IMR-90 (cell line): ENCODE measurements around the gene FAM83F. TPM values are rescaled to one million over a fixed set of nuclear protein-coding genes. Genes with fewer than 3 reads are reported as not detected.

ENCODE experiments used
- ATAC-seq: fragments of 200-7000 bp; cut with Tn5 transposase; 2 replicates; pipeline ENCODE4 v1.9.1; 2020; ENCODE audit warnings: low read depth, mild to moderate bottlenecking, moderate library complexity
- BruUV-seq: library from RNA; stranded (reverse); fragments of 400-500 nt; replicated peaks from 2 replicates; lab custom pipeline; 2021; lab: Mats Ljungman, UMichigan
- CTCF ChIA-PET: fragments of 300-600 bp; formaldehyde crosslinking; extraction: SDS; loops from one replicate; lab custom pipeline; 2021; ENCODE audit warnings: antibody characterized with exemption; lab: Yijun Ruan, JAX
- POLR2A ChIA-PET: fragments of 300-600 bp; sonication (Branson Sonifier 250); formaldehyde crosslinking; loops from one replicate; lab custom pipeline; 2022; ENCODE audit warnings: antibody characterized with exemption; ENCODE audit not compliant: unreplicated experiment; lab: Charles Lee
- DNase-seq: peaks from one replicate; pipeline ENCODE4 v3.0.0; 2013
- H2AFZ ChIP-seq: replicated peaks from 2 replicates; pipeline ENCODE3; 2013; ENCODE audit warnings: low read length, mild to moderate bottlenecking; ENCODE audit not compliant: poor library complexity
- H2AK5ac ChIP-seq: 2 replicates; pipeline ENCODE4 v1.6.1; 2013; ENCODE audit warnings: low read depth, low read length, inconsistent platforms
- H2AK9ac ChIP-seq: replicated peaks from 2 replicates; pipeline ENCODE3; 2013; ENCODE audit warnings: mild to moderate bottlenecking, low read depth, low read length, moderate library complexity; ENCODE audit not compliant: poor library complexity
- H2BK120ac ChIP-seq: 2 replicates; pipeline ENCODE4 v1.6.1; 2013; ENCODE audit warnings: low read depth, low read length, inconsistent platforms
- H2BK15ac ChIP-seq: 3 replicates; pipeline ENCODE4 v1.6.1; 2013; ENCODE audit warnings: low read depth, low read length, inconsistent platforms
- H2BK20ac ChIP-seq: 2 replicates; pipeline ENCODE4 v1.6.1; 2013; ENCODE audit warnings: low read depth, mild to moderate bottlenecking, inconsistent platforms, low read length, moderate library complexity
- H2BK5ac ChIP-seq: 2 replicates; pipeline ENCODE4 v1.6.1; 2013; ENCODE audit warnings: mild to moderate bottlenecking, low read depth, low read length, inconsistent platforms; ENCODE audit not compliant: poor library complexity, severe bottlenecking
- H3K14ac ChIP-seq: replicated peaks from 2 replicates; pipeline ENCODE4 v1.6.1; 2013; ENCODE audit warnings: low read depth, low read length, inconsistent platforms
- H3K18ac ChIP-seq: 2 replicates; pipeline ENCODE4 v1.6.1; 2013; ENCODE audit warnings: low read depth, low read length, control low read depth
- H3K23ac ChIP-seq: 2 replicates; pipeline ENCODE4 v1.6.1; 2013; ENCODE audit warnings: low read depth, low read length, inconsistent platforms
- H3K27ac ChIP-seq: 2 replicates; pipeline ENCODE4 v1.5.1; 2013; ENCODE audit warnings: mild to moderate bottlenecking, control low read depth, low read length; ENCODE audit not compliant: insufficient read depth
- H3K27me3 ChIP-seq: 2 replicates; pipeline ENCODE4 v1.6.1; 2013; ENCODE audit warnings: low read length; ENCODE audit not compliant: control insufficient read depth, insufficient read depth
- H3K36me3 ChIP-seq: 2 replicates; pipeline ENCODE4 v1.6.1; 2013; ENCODE audit warnings: low read length, mixed read lengths; ENCODE audit not compliant: control insufficient read depth, insufficient read depth
- H3K4ac ChIP-seq: 2 replicates; pipeline ENCODE4 v1.6.1; 2013; ENCODE audit warnings: low read depth, low read length, inconsistent platforms
- H3K4me1 ChIP-seq: 2 replicates; pipeline ENCODE4 v1.6.1; 2013; ENCODE audit warnings: low read length, mixed read lengths; ENCODE audit not compliant: control insufficient read depth, insufficient read depth
- H3K4me2 ChIP-seq: 2 replicates; pipeline ENCODE4 v1.6.1; 2013; ENCODE audit warnings: low read depth, mild to moderate bottlenecking, control low read depth, low read length, moderate library complexity
- H3K4me3 ChIP-seq: 2 replicates; pipeline ENCODE4 v1.5.1; 2013; ENCODE audit warnings: low read depth, mild to moderate bottlenecking, control low read depth, low read length, moderate library complexity; ENCODE audit not compliant: insufficient read depth
- H3K56ac ChIP-seq: 2 replicates; pipeline ENCODE4 v1.6.1; 2013; ENCODE audit warnings: low read length, inconsistent platforms; ENCODE audit not compliant: insufficient read depth; ENCODE audit errors: extremely low read depth
- H3K79me1 ChIP-seq, 2 experiments: 2 replicates each; pipeline ENCODE4 v1.6.1; 2013; ENCODE audit warnings: low read length in 2 of 2, inconsistent platforms in 1 of 2, low read depth in 1 of 2
- H3K9ac ChIP-seq: 2 replicates; pipeline ENCODE4 v1.6.1; 2013; ENCODE audit warnings: low read depth, low read length, control low read depth
- H3K9me1 ChIP-seq: 2 replicates; pipeline ENCODE4 v1.6.1; 2013; ENCODE audit warnings: low read length, inconsistent platforms; ENCODE audit not compliant: insufficient read depth
- H3K9me3 ChIP-seq: 2 replicates; pipeline ENCODE4 v1.6.1; 2013; ENCODE audit warnings: low read length; ENCODE audit not compliant: control insufficient read depth, insufficient read depth
- H4K20me1 ChIP-seq: 2 replicates; pipeline ENCODE4 v1.6.1; 2013; ENCODE audit warnings: low read length, inconsistent platforms; ENCODE audit not compliant: insufficient read depth
- H4K5ac ChIP-seq: 2 replicates; pipeline ENCODE4 v1.6.1; 2013; ENCODE audit warnings: mild to moderate bottlenecking, low read depth, low read length, control low read depth
- H4K8ac ChIP-seq, 2 experiments: 2 replicates each; pipeline ENCODE4 v1.6.1; 2013; ENCODE audit warnings: low read depth in 2 of 2, low read length in 2 of 2, control low read depth in 1 of 2, inconsistent platforms in 1 of 2
- H4K91ac ChIP-seq: 2 replicates; pipeline ENCODE4 v1.6.1; 2013; ENCODE audit warnings: low read depth, low read length, inconsistent platforms; ENCODE audit not compliant: insufficient read depth
- BHLHE40 ChIP-seq: fragments of 150-350 bp; IDR thresholded peaks from 2 replicates; pipeline ENCODE4 v1.6.1; 2016; ENCODE audit warnings: mild to moderate bottlenecking, low read depth, low read length
- CEBPB ChIP-seq: IDR thresholded peaks from 2 replicates; pipeline ENCODE4 v1.6.1; 2012; ENCODE audit warnings: low read depth, low read length, improper control_type of control experiment
- CHD1 ChIP-seq: IDR thresholded peaks from 2 replicates; pipeline ENCODE4 v1.6.1; 2012; ENCODE audit warnings: low read depth, low read length, improper control_type of control experiment
- FOS ChIP-seq: fragments of 150-350 bp; IDR thresholded peaks from 2 replicates; pipeline ENCODE4 v1.6.1; 2016; ENCODE audit warnings: low read depth, low read length
- MAFK ChIP-seq: IDR thresholded peaks from 2 replicates; pipeline ENCODE4 v1.6.1; 2012; ENCODE audit warnings: low read depth, low read length, improper control_type of control experiment
- MAZ ChIP-seq: IDR thresholded peaks from 2 replicates; pipeline ENCODE4 v1.6.1; 2012; ENCODE audit warnings: low read depth, mild to moderate bottlenecking, low read length, improper control_type of control experiment, moderate library complexity, borderline replicate concordance
- MXI1 ChIP-seq: IDR thresholded peaks from 2 replicates; pipeline ENCODE4 v1.6.1; 2012; ENCODE audit warnings: low read depth, mild to moderate bottlenecking, low read length, moderate library complexity, borderline replicate concordance
- NFE2L2 ChIP-seq: fragments of 150-350 bp; IDR thresholded peaks from 2 replicates; pipeline ENCODE4 v1.6.1; 2016; ENCODE audit warnings: low read depth, mild to moderate bottlenecking, low read length
- POLR2A ChIP-seq: IDR thresholded peaks from 2 replicates; pipeline ENCODE4 v1.6.1; 2012; ENCODE audit warnings: mild to moderate bottlenecking, low read depth, low read length
- RAD21 ChIP-seq: IDR thresholded peaks from 2 replicates; pipeline ENCODE4 v1.6.1; 2012; ENCODE audit warnings: low read length, improper control_type of control experiment
- RCOR1 ChIP-seq: IDR thresholded peaks from 2 replicates; pipeline ENCODE4 v1.6.1; 2012; ENCODE audit warnings: mild to moderate bottlenecking, low read length, improper control_type of control experiment; ENCODE audit not compliant: insufficient replicate concordance
- RFX5 ChIP-seq: IDR thresholded peaks from 2 replicates; pipeline ENCODE4 v1.8.0; 2012; ENCODE audit warnings: low read depth, mild to moderate bottlenecking, low read length, moderate library complexity
- SMC3 ChIP-seq: fragments of 150-350 bp; IDR thresholded peaks from 2 replicates; pipeline ENCODE4 v1.6.1; 2016; ENCODE audit warnings: low read depth, mild to moderate bottlenecking, antibody characterized with exemption, low read length, moderate library complexity
- WGBS, 2 experiments: methylation state at CpG; one replicate each; pipeline versions ENCODE4 v1.1.5 to v1.1.7; 2013; ENCODE audit warnings: missing lambda C conversion rate in 2 of 2; ENCODE audit not compliant: insufficient read length in 1 of 2; ENCODE audit errors: extremely low coverage in 2 of 2; 5-methylcytosine and 5-hydroxymethylcytosine counted together
- dilution Hi-C: fragments of 300-500 bp; cut with HindIII; formaldehyde crosslinking; loops from one replicate; pipeline ENCODE4 v1.14.3; 2018; ENCODE audit warnings: low sequenced_read_pairs; ENCODE audit not compliant: unreplicated experiment
- in situ Hi-C: fragments of 300-500 bp; cut with MboI; formaldehyde crosslinking; loops from 3 replicates; pipeline ENCODE4 v1.14.3; 2019; ENCODE audit warnings: low sequenced_read_pairs, inconsistent platforms, mixed read lengths
- intact Hi-C: fragments of 100-400 bp; cut with micrococcal nuclease; formaldehyde crosslinking; loops from 2 replicates; pipeline ENCODE4 v1.10.0; 2022
- polyA plus RNA-seq, 3 experiments: library from polyadenylated mRNA; depleted of rRNA; stranded (reverse); fragments of >200 nt; gene quantifications; 2 replicates each; pipeline ENCODE4 v1.2.3, GENCODE V29; 2012; ENCODE audit warnings: low replicate concordance in 1 of 3
- total RNA-seq: library from RNA; depleted of rRNA; stranded (reverse); fragments of >200 nt; gene quantifications from 2 replicates; pipeline ENCODE4 v1.2.3, GENCODE V29; 2012
- TF ChIP-seq, protein P1 (sequence below): fragments of 150-350 bp; IDR thresholded peaks from 2 replicates; pipeline ENCODE4 v1.6.1; 2016; ENCODE audit warnings: low read depth, mild to moderate bottlenecking, low read length, moderate library complexity, borderline replicate concordance
- TF ChIP-seq, protein P2 (sequence below): conservative IDR thresholded peaks from 2 replicates; pipeline ENCODE4 v1.5.1; 2012; ENCODE audit warnings: mild to moderate bottlenecking, low read depth, low read length, improper control_type of control experiment
- TF ChIP-seq, protein P3 (sequence below): fragments of 150-350 bp; IDR thresholded peaks from 2 replicates; pipeline ENCODE4 v1.6.1; 2017; ENCODE audit warnings: mild to moderate bottlenecking, antibody characterized with exemption, low read length, low read depth

FAM83F gene
- total and polyA plus RNA-seq, 2 of the 4 experiments (the other 2 are of a cell fraction), result not detected

DNA sequence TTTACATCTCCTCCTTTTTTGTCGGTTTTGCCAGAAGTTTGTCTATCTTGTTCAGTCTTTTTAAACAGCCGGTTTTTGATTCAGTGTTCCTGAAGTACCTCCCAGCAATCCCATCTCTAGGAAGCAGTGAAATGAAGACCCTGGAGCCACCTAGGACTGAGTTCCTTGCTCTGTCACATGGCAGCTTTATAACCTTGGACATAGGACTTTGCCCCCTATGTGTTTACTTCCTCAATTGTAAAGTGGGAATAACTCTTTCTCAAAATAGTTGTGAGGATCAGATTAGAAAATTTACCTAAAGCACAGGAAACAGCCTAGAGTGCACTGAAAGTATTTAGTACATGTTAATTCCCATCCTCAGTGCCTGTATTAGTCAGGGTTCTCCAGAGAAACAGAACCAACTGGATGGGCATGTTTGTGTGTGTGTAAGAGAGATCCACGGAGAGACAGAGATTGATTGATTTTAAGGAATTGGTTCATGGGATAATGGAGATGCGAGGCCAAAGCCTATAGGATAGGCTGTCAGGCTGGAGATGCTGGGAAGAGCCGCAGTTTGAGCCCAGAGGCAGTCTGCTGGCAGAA is 20.0 kb downstream of the FAM83F start:
- Histone ChIP-seq H3K79me1 (no peaks in the 10 kb centered on the region), H2BK120ac (no peak overlapping the region), H2AK5ac (no peak overlapping the region), H3K18ac (no peak overlapping the region), H3K9me3 (no peaks in the 10 kb centered on the region), H3K36me3 (no peaks in the 10 kb centered on the region), H3K27me3 (peaks cover 41% of the 10 kb centered on the region), H2AFZ (no peak overlapping the region), H3K56ac (no peak overlapping the region), H3K9ac (no peak overlapping the region), H2AK9ac (no peak overlapping the region), H3K4me1 (no peaks in the 10 kb centered on the region), H3K4me2 (no peak overlapping the region), H3K14ac (no peak overlapping the region), H3K4ac (no peak overlapping the region), H2BK15ac (no peak overlapping the region), H4K20me1 (no peaks in the 10 kb centered on the region), H3K9me1 (no peaks in the 10 kb centered on the region), H4K91ac (no peak overlapping the region), H3K27ac (no peak overlapping the region), H2BK5ac (no peak overlapping the region), H2BK20ac (no peak overlapping the region), H4K5ac (no peak overlapping the region), H3K23ac (no peak overlapping the region), H4K8ac (no peak overlapping the region), H3K4me3 (no peak overlapping the region)
- intact Hi-C loops, result no loop called here
- dilution Hi-C loops, result no loop called here
- POLR2A ChIA-PET, result no interaction called here
- CTCF ChIA-PET, result no interaction called here
- TF ChIP-seq SMC3 (no peak), BHLHE40 (no peak), MAFK (no peak), MXI1 (no peak), RFX5 (no peak), FOS (no peak), NFE2L2 (no peak), MAZ (no peak), CHD1 (no peak), RCOR1 (no peak), CEBPB (no peak), POLR2A (no peak), RAD21 (no peak)
- TF ChIP-seq, protein P1, sequence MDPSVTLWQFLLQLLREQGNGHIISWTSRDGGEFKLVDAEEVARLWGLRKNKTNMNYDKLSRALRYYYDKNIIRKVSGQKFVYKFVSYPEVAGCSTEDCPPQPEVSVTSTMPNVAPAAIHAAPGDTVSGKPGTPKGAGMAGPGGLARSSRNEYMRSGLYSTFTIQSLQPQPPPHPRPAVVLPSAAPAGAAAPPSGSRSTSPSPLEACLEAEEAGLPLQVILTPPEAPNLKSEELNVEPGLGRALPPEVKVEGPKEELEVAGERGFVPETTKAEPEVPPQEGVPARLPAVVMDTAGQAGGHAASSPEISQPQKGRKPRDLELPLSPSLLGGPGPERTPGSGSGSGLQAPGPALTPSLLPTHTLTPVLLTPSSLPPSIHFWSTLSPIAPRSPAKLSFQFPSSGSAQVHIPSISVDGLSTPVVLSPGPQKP, result no peak
- TF ChIP-seq, protein P2, sequence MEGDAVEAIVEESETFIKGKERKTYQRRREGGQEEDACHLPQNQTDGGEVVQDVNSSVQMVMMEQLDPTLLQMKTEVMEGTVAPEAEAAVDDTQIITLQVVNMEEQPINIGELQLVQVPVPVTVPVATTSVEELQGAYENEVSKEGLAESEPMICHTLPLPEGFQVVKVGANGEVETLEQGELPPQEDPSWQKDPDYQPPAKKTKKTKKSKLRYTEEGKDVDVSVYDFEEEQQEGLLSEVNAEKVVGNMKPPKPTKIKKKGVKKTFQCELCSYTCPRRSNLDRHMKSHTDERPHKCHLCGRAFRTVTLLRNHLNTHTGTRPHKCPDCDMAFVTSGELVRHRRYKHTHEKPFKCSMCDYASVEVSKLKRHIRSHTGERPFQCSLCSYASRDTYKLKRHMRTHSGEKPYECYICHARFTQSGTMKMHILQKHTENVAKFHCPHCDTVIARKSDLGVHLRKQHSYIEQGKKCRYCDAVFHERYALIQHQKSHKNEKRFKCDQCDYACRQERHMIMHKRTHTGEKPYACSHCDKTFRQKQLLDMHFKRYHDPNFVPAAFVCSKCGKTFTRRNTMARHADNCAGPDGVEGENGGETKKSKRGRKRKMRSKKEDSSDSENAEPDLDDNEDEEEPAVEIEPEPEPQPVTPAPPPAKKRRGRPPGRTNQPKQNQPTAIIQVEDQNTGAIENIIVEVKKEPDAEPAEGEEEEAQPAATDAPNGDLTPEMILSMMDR, result no peak
- TF ChIP-seq, protein P3, sequence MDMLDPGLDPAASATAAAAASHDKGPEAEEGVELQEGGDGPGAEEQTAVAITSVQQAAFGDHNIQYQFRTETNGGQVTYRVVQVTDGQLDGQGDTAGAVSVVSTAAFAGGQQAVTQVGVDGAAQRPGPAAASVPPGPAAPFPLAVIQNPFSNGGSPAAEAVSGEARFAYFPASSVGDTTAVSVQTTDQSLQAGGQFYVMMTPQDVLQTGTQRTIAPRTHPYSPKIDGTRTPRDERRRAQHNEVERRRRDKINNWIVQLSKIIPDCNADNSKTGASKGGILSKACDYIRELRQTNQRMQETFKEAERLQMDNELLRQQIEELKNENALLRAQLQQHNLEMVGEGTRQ, result no peak
- no TSS peak for BruUV-seq
- WGBS, 2 experiments, result 47% methylated on average over 2 of the region's 5 CpGs; no CpG with 5 or more reads in 1 of the 2 experiments
- ATAC-seq (no peak), DNase-seq (no peak)
- in situ Hi-C loops, result no loop called here
